Choroid plexus epithelial cell (primary cell): ENCODE measurements around the gene RSF1.
A peak's percentile ranks its signal among the peaks of the same experiment; 100 is the strongest.

Source experiments
- DNase-seq: peaks from one replicate; pipeline ENCODE4 v3.0.0-alpha.2; 2010; ENCODE audit warnings: low read depth
- H3K4me3 ChIP-seq: 2 replicates; pipeline ENCODE4 v1.5.1; 2011; ENCODE audit warnings: low read depth, mild to moderate bottlenecking, control low read depth, low read length, moderate library complexity
- TF ChIP-seq, protein P1 (sequence below): conservative IDR thresholded peaks from 2 replicates; pipeline ENCODE4 v1.5.1; 2011; ENCODE audit warnings: low read depth, mild to moderate bottlenecking, control low read depth, inconsistent platforms, low read length, moderate library complexity

RSF1 gene

GRCh38 chr11:77770629-77771028 is 49.9 kb downstream of the RSF1 start:
- no peak for DNase-seq
- TF ChIP-seq, protein P1, sequence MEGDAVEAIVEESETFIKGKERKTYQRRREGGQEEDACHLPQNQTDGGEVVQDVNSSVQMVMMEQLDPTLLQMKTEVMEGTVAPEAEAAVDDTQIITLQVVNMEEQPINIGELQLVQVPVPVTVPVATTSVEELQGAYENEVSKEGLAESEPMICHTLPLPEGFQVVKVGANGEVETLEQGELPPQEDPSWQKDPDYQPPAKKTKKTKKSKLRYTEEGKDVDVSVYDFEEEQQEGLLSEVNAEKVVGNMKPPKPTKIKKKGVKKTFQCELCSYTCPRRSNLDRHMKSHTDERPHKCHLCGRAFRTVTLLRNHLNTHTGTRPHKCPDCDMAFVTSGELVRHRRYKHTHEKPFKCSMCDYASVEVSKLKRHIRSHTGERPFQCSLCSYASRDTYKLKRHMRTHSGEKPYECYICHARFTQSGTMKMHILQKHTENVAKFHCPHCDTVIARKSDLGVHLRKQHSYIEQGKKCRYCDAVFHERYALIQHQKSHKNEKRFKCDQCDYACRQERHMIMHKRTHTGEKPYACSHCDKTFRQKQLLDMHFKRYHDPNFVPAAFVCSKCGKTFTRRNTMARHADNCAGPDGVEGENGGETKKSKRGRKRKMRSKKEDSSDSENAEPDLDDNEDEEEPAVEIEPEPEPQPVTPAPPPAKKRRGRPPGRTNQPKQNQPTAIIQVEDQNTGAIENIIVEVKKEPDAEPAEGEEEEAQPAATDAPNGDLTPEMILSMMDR: no peak

DNA sequence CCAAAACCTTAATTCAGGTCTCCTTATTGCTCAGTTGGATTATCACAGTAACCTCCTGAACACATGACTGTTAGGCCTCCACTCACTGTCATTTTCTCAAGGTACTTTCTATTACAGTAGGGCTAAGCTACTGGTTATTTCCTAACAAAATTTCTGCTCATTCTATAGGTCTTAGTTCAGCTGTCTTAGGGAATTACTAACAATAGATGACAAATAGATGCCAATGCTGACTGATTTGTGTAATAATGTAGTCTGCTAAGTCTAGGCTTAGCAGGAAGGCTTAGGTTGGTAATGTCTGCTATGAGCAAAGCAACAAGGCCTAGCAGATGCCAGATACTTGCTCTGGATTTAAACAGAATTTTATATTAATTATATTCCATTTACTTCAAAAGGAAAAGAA is 58.1 kb downstream of the RSF1 start:
- H3K4me3 ChIP-seq: no peak overlapping the region
- DNase-seq: no peak
- TF ChIP-seq, protein P1: no peak

More at GRCh38 chr11:77770629-77771028, 49.9 kb downstream of the RSF1 start:
- no peak overlapping the region for H3K4me3 ChIP-seq

- H3K4me3 ChIP-seq: no peak overlapping the region
- TF ChIP-seq, protein P1: no peak
- no peak for DNase-seq
These were observed 59.0 kb downstream of the RSF1 start for GRCh38 chr11:77761491-77761890.

DNA sequence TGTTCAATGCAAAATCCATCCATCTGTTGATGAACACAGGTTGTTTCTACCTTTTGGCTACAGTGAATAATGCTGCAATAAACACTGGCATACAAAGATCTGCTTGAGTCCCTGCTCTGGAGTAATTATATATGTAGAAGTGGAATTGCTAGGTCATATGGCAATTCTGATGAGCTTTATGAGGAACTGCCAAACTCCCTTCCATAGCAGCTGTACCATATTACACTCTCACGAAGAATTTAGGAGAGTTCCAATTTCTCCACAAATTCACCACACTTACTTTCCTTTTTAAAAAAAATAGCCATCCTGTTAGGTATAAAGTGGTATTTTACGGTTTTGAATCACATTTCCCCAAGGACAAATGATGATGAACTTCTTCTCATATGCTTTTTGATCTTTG is 62.2 kb downstream of the RSF1 start:
- no peak for DNase-seq
- TF ChIP-seq, protein P1: no peak
- H3K4me3 ChIP-seq: no peak overlapping the region

DNA sequence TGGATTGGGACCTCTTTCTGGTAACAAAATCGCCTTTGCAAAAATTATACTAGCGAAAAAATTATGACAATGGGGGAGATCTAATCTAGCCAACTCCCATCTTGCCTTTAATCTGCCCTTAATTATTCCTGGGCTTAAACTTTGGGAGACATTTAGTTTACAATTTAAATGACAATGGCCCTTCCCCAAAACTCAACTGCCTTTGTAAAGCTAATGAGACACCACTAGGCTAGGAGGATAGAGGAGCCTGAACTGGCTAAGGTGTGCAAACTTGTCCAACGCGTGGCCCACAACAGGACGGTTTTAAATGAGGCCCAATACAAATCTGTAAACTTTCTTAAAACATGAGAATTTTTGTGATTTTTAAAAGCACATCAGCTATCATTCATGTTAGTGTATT is 67.3 kb downstream of the RSF1 start:
- TF ChIP-seq, protein P1: no peak
- no peak for DNase-seq
- H3K4me3 ChIP-seq: no peak overlapping the region

- peak; percentile 5 for DNase-seq
- H3K4me3 ChIP-seq: no peak overlapping the region
- TF ChIP-seq, protein P1: no peak
These were observed 68.0 kb downstream of the RSF1 start for GRCh38 chr11:77752516-77752915.

DNA sequence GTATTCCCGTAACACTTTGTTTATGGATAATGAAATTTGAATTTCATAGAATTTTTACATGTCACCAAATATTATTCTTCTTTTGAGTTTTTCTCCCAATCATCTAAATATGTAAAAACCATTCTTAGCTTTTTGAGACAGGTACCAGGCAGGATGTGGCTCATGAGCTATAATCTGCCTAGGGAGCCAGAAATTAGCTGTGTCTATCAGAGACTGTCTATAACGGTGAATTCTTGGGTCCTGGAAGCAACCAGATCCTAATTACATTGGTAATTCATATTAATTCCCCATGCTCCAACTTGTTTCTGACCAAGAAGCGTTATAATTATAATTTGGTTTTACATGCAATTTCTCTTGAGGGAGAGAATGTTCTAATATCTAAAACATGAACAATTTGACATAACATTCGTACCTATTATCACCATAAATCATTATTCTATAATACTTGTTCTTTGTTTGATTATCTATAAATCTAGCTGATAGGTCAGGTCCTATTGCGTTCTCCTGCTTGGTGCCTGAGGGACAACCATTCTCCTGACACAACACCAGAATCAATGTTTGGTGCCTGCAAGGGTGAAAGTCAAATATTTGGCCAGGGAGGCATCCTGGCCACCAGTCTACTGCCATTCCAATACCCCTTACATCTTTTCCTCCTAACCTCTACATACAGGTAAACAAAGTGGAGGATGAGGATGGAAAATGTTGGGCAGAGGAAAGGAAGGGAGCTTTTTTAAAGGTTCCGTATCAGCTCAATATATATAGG is 69.9 kb downstream of the RSF1 start:
- TF ChIP-seq, protein P1: no peak
- no peak for DNase-seq
- H3K4me3 ChIP-seq: no peak overlapping the region
